ENCODE data around the gene TRPM2.

DNA sequence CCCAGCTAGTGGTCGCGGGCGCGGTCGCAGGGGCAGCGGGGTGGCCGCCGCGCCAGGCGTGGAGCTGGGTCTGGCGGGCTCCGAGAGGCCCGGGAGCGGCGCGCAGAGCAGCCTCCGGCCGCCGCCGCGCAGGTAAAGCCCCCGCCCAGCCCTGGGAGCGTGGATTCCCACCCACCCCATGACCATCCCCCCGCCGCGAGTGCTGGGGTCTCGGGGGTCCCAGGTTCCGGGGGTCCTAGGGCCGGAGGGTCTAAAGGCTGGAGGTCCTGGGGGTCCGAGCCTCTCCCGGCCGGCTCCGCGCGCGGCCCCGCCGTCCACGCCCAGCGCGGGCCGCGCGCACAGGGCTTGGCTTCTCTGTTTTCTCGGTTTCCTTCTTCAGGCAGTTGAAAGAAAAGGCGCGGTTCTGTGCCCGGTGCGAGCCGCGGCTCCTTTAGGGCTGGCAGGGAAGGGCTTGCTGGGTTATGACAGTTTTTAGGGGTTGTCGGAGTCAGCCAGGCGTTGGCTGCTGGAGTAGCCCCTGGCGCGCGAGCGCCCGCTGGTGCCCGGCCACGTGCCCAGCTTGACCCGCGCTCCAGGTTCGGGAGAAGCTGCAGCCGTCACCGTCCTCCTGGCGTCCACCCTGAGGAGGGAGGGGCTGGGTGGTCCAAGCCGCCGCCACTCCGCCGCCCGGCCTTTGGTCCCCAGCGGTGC lies 102.2 kb downstream of the TRPM2 start:
- TF ChIP-seq, protein P1, sequence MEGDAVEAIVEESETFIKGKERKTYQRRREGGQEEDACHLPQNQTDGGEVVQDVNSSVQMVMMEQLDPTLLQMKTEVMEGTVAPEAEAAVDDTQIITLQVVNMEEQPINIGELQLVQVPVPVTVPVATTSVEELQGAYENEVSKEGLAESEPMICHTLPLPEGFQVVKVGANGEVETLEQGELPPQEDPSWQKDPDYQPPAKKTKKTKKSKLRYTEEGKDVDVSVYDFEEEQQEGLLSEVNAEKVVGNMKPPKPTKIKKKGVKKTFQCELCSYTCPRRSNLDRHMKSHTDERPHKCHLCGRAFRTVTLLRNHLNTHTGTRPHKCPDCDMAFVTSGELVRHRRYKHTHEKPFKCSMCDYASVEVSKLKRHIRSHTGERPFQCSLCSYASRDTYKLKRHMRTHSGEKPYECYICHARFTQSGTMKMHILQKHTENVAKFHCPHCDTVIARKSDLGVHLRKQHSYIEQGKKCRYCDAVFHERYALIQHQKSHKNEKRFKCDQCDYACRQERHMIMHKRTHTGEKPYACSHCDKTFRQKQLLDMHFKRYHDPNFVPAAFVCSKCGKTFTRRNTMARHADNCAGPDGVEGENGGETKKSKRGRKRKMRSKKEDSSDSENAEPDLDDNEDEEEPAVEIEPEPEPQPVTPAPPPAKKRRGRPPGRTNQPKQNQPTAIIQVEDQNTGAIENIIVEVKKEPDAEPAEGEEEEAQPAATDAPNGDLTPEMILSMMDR (IDR thresholded peaks at IDR 0.05; ENCODE audit: low read depth, low read length), result no peak
- TF ChIP-seq EZH2phosphoT487 (IDR thresholded peaks at IDR 0.05; ENCODE audit: low read depth), result no peak

All from OCI-LY3 (cell line).